Stomach (tissue), 9 donors: ENCODE results near the gene PITX1. TPM values are rescaled to one million over a fixed set of nuclear protein-coding genes. Genes with fewer than 3 reads are reported as not detected.

Source experiments
- DNase-seq, 2 donors: peaks; one replicate each; pipeline versions ENCODE4 v3.0.0 to v3.0.0-alpha.2; 2013 to 2019
- H3K27ac ChIP-seq, 5 donors: fragments of 200-600 bp in 4 of 5; sonication (generic) in 4 of 5; one replicate each; pipeline ENCODE4 v1.5.1; 2013 to 2019; ENCODE audit warnings: mild to moderate bottlenecking in 1 of 5, moderate library complexity in 1 of 5
- H3K27me3 ChIP-seq, 3 donors: fragments of 200-600 bp; sonication (generic); one replicate each; pipeline ENCODE4 v1.5.1; 2017 to 2019; ENCODE audit warnings: mixed run types in 1 of 3
- H3K36me3 ChIP-seq, 4 donors: fragments of 200-600 bp; sonication (generic); 1 replicate in 3 of 4; 2 replicates in 1 of 4; pipeline ENCODE4 v1.5.1; 2016 to 2019
- H3K4me1 ChIP-seq, 4 donors: fragments of 200-600 bp; sonication (generic); one replicate each; pipeline ENCODE4 v1.5.1; 2016 to 2019
- H3K4me3 ChIP-seq, 4 donors: fragments of 200-600 bp; sonication (generic) in 3 of 4; one replicate each; pipeline ENCODE4 v1.5.1; 2016 to 2019; ENCODE audit warnings: mild to moderate bottlenecking in 1 of 4
- H3K9me3 ChIP-seq, 4 donors: fragments of 200-600 bp; sonication (generic); one replicate each; pipeline ENCODE4 v1.5.1; 2016 to 2019
- CTCF ChIP-seq, 7 experiments: fragments of 450-650 bp in 4 of 7; fragments of 200-600 bp in 3 of 7; sonication (generic) in 3 of 7; IDR thresholded peaks; one replicate each; pipeline ENCODE4 v1.5.1; 2016 to 2019; ENCODE audit warnings: antibody characterized with exemption in 7 of 7, control low read depth in 2 of 7, mild to moderate bottlenecking in 1 of 7
- EP300 ChIP-seq: sonication (generic); formaldehyde crosslinking; IDR thresholded peaks from one replicate; pipeline ENCODE4 v1.6.1; 2017; ENCODE audit warnings: antibody characterized with exemption
- POLR2A ChIP-seq, 4 donors: fragments of 450-650 bp; IDR thresholded peaks; one replicate each; pipeline ENCODE4 v1.6.1; 2016; ENCODE audit warnings: antibody characterized with exemption in 4 of 4, control low read depth in 2 of 4, mild to moderate bottlenecking in 1 of 4, moderate library complexity in 1 of 4
- POLR2AphosphoS5 ChIP-seq, 3 donors: sonication (generic); formaldehyde crosslinking; IDR thresholded peaks; one replicate each; pipeline ENCODE4 v1.6.1; 2016; ENCODE audit warnings: antibody characterized with exemption in 3 of 3
- WGBS, 5 donors: extraction: QIAGEN DNeasy Blood & Tissue Kit in 3 of 5; methylation state at CpG; one replicate each; pipeline versions ENCODE4 v1.1.5 to v1.1.7; 2013 to 2018; 5-methylcytosine and 5-hydroxymethylcytosine counted together
- intact Hi-C: fragments of 100-400 bp; cut with DNase I; formaldehyde crosslinking; loops from one replicate; pipeline ENCODE4 v1.15.1; 2023; ENCODE audit warnings: low total_unique reads
- polyA plus RNA-seq, 3 donors: library from polyadenylated mRNA; stranded (reverse); fragments of 200-250 nt; gene quantifications; one replicate each; pipeline ENCODE4 v1.2.3, GENCODE V29; 2013
- total RNA-seq, 5 donors: library from RNA; depleted of rRNA; stranded (reverse); fragments of >200 nt; gene quantifications; one replicate each; pipeline versions ENCODE4 v1.1.0 to v1.2.3, GENCODE V29; 2014 to 2016
- donor health status: healthy with polysubstance abuse.
- donor health status: Bipolar disorder and iron deficiency.
- donor health status: healthy.

PITX1 gene
- total and polyA plus RNA-seq, 8 donors, result 30.3 to 149 (median 45.6) TPM

- Histone ChIP-seq H3K4me3 (no peak overlapping the region), H3K36me3 (no peaks in the 10 kb centered on the region), H3K9me3 (no peaks in the 10 kb centered on the region), H3K4me1 (peaks cover 0 to 28% (median 11%) of the 10 kb centered on the region in 4 donors), H3K27ac (peak overlapping the region in 2 of 5 donors; percentile 19 to 42), H3K27me3 (peaks cover 0 to 71% (median 16%) of the 10 kb centered on the region in 3 donors)
- WGBS, 5 donors, result 24 to 45% (median 33%) methylated on average over 8 of the region's 8 CpGs
- DNase-seq, result no peak
- no peak for TF ChIP-seq POLR2A (IDR thresholded peaks at IDR 0.05)
- no peak for TF ChIP-seq CTCF (IDR thresholded peaks at IDR 0.05)
- TF ChIP-seq EP300, result no peak
- TF ChIP-seq POLR2AphosphoS5 (IDR thresholded peaks at IDR 0.05), result no peak
- intact Hi-C loops, result no loop called here
These were observed 20.0 kb upstream of the PITX1 start for GRCh38 chr5:135053989-135054388.

- Histone ChIP-seq H3K9me3 (no peaks in the 10 kb centered on the region), H3K4me3 (no peak overlapping the region), H3K27me3 (peaks cover 0 to 78% (median 16%) of the 10 kb centered on the region in 3 donors), H3K4me1 (peaks cover 0 to 28% (median 11%) of the 10 kb centered on the region in 4 donors), H3K27ac (peak overlapping the region in 1 of 5 donors; percentile 19), H3K36me3 (no peaks in the 10 kb centered on the region)
- WGBS, 5 donors, result 60 to 80% (median 68%) methylated on average over 3 of the region's 3 CpGs
- no peak for TF ChIP-seq EP300
- no peak for TF ChIP-seq POLR2AphosphoS5 (IDR thresholded peaks at IDR 0.05)
- TF ChIP-seq CTCF (IDR thresholded peaks at IDR 0.05), result no peak
- TF ChIP-seq POLR2A (IDR thresholded peaks at IDR 0.05), result no peak
- intact Hi-C loops, result no loop called here
- DNase-seq, result no peak
These were observed 19.2 kb upstream of the PITX1 start for GRCh38 chr5:135053278-135053677.

GRCh38 chr5:135052511-135053145, 18.6 kb upstream of the PITX1 start:
- H3K27me3 ChIP-seq, result peaks cover 0 to 81% (median 20%) of the 10 kb centered on the region in 3 donors
- H3K9me3 ChIP-seq, result no peaks in the 10 kb centered on the region
- H3K36me3 ChIP-seq, result no peaks in the 10 kb centered on the region
- WGBS, 5 donors, result 48 to 71% (median 56%) methylated on average over 3 to 6 of the region's 6 CpGs
- TF ChIP-seq CTCF (IDR thresholded peaks at IDR 0.05) (no peak), POLR2A (IDR thresholded peaks at IDR 0.05) (no peak), EP300 (no peak), POLR2AphosphoS5 (IDR thresholded peaks at IDR 0.05) (no peak)
- intact Hi-C loops, result no loop called here
- H3K4me3 ChIP-seq, result no peak overlapping the region
- H3K4me1 ChIP-seq, result peaks cover 0 to 28% (median 11%) of the 10 kb centered on the region in 4 donors
- H3K27ac ChIP-seq, result no peak overlapping the region
- no peak for DNase-seq

- peaks cover 0 to 36% (median 14%) of the 10 kb centered on the region in 4 donors for H3K4me1 ChIP-seq
- TF ChIP-seq CTCF (IDR thresholded peaks at IDR 0.05) (no peak), EP300 (no peak), POLR2A (IDR thresholded peaks at IDR 0.05) (no peak), POLR2AphosphoS5 (IDR thresholded peaks at IDR 0.05) (no peak)
- H3K4me3 ChIP-seq, result no peak overlapping the region
- 72 to 94% (median 80%) methylated on average over 11 of the region's 11 CpGs for WGBS, 5 donors
- intact Hi-C loops, result no loop called here
- H3K9me3 ChIP-seq, result no peaks in the 10 kb centered on the region
- H3K27ac ChIP-seq, result no peak overlapping the region
- no peaks in the 10 kb centered on the region for H3K36me3 ChIP-seq
- peaks cover 0 to 82% (median 20%) of the 10 kb centered on the region in 3 donors for H3K27me3 ChIP-seq
- no peak for DNase-seq
These were observed 17.8 kb upstream of the PITX1 start for GRCh38 chr5:135051872-135052271.
